Stimulated activated naive CD8-positive, alpha-beta T cell treated with anti-CD3 and anti-CD28 coated beads, Interleukin-15, Interleukin-2, amounts not matched to agents 100 ng/mL and 50 ng/mL, for 24 hours (primary cell): ENCODE data around the gene KCNAB1.
"Not testable (repeated sequence)": the region's sequence is repeated elsewhere in the genome, so short reads cannot be mapped to it uniquely, and the experiment has no call there.

Source experiments
- H3K27ac Mint-ChIP-seq: one replicate; pipeline ENCODE4 v1.8.0; 2021; ENCODE audit warnings: mild to moderate bottlenecking, mixed read lengths
- H3K27me3 Mint-ChIP-seq: one replicate; pipeline ENCODE4 v1.8.0; 2021; ENCODE audit warnings: mixed read lengths
- H3K36me3 Mint-ChIP-seq: one replicate; pipeline ENCODE4 v1.8.0; 2021; ENCODE audit warnings: low read depth, mixed read lengths
- H3K4me1 Mint-ChIP-seq: one replicate; pipeline ENCODE4 v1.8.0; 2021; ENCODE audit warnings: low read depth, mixed read lengths
- H3K4me3 Mint-ChIP-seq: one replicate; pipeline ENCODE4 v1.8.0; 2021; ENCODE audit warnings: mild to moderate bottlenecking, mixed read lengths
- H3K9me3 Mint-ChIP-seq: one replicate; pipeline ENCODE4 v1.8.0; 2021; ENCODE audit warnings: mixed read lengths

KCNAB1 gene

GRCh38 chr3:156551261-156551660 is 430.9 kb downstream of the KCNAB1 start:
- Mint-ChIP-seq H3K4me1 (peaks cover 66% of the 10 kb centered on the region), H3K27me3 (no peaks in the 10 kb centered on the region), H3K9me3 (no peaks in the 10 kb centered on the region), H3K36me3 (peaks cover 78% of the 10 kb centered on the region), H3K4me3 (no peak overlapping the region), H3K27ac (no peak overlapping the region)

- peak overlapping the region; percentile 95 for H3K4me3 Mint-ChIP-seq
- no peaks in the 10 kb centered on the region for H3K9me3 Mint-ChIP-seq
- peaks cover 73% of the 10 kb centered on the region for H3K36me3 Mint-ChIP-seq
- no peak overlapping the region for H3K27ac Mint-ChIP-seq
- H3K4me1 Mint-ChIP-seq = peaks cover 61% of the 10 kb centered on the region
- no peaks in the 10 kb centered on the region for H3K27me3 Mint-ChIP-seq
These were observed 431.4 kb downstream of the KCNAB1 start for GRCh38 chr3:156551746-156552145.

GRCh38 chr3:156552973-156553372 is 432.6 kb downstream of the KCNAB1 start:
- Mint-ChIP-seq H3K36me3 (peaks cover 60% of the 10 kb centered on the region), H3K27me3 (no peaks in the 10 kb centered on the region), H3K4me3 (peak overlapping the region; percentile 95), H3K9me3 (no peaks in the 10 kb centered on the region), H3K27ac (no peak overlapping the region), H3K4me1 (peaks cover 54% of the 10 kb centered on the region)

GRCh38 chr3:156553705-156554356 is 433.5 kb downstream of the KCNAB1 start:
- H3K4me1 Mint-ChIP-seq = peaks cover 52% of the 10 kb centered on the region

GRCh38 chr3:156554515-156554841 is 434.1 kb downstream of the KCNAB1 start:
- Mint-ChIP-seq H3K27me3 (no peaks in the 10 kb centered on the region), H3K27ac (peak overlapping the region; percentile 93), H3K4me3 (peak overlapping the region; percentile 95), H3K4me1 (peaks cover 50% of the 10 kb centered on the region), H3K36me3 (peaks cover 45% of the 10 kb centered on the region), H3K9me3 (no peaks in the 10 kb centered on the region)

More at GRCh38 chr3:156553705-156554356, 433.5 kb downstream of the KCNAB1 start:
- Mint-ChIP-seq H3K4me3 (peak overlapping the region; percentile 95), H3K27ac (peak overlapping the region; percentile 93), H3K9me3 (no peaks in the 10 kb centered on the region), H3K36me3 (peaks cover 52% of the 10 kb centered on the region), H3K27me3 (no peaks in the 10 kb centered on the region)

- H3K27me3 Mint-ChIP-seq = no peaks in the 10 kb centered on the region
- no peaks in the 10 kb centered on the region for H3K9me3 Mint-ChIP-seq
- H3K36me3 Mint-ChIP-seq = peaks cover 40% of the 10 kb centered on the region
- H3K4me1 Mint-ChIP-seq = peaks cover 50% of the 10 kb centered on the region
- peak within 1 kb of the TSS; percentile 95 for H3K4me3 Mint-ChIP-seq
- peak within 1 kb of the TSS; percentile 93 for H3K27ac Mint-ChIP-seq
These were observed 434.7 kb downstream of the KCNAB1 start, which contains the start of gene SSR3 for GRCh38 chr3:156554842-156555687. SSR3 (minus strand) TSS chr3:156555117; CDS start chr3:156555089, 28 bp downstream.

- Mint-ChIP-seq H3K27me3 (peaks cover 5% of the 10 kb centered on the region), H3K4me3 (no peak overlapping the region), H3K36me3 (peaks cover 7% of the 10 kb centered on the region), H3K27ac (no peak overlapping the region), H3K9me3 (no peaks in the 10 kb centered on the region), H3K4me1 (peaks cover 18% of the 10 kb centered on the region)
These were observed 438.0 kb downstream of the KCNAB1 start for GRCh38 chr3:156558389-156558788.

GRCh38 chr3:156559321-156559720 is 438.9 kb downstream of the KCNAB1 start:
- no peaks in the 10 kb centered on the region for H3K36me3 Mint-ChIP-seq
- H3K4me3 Mint-ChIP-seq = no peak overlapping the region
- peaks cover 11% of the 10 kb centered on the region for H3K4me1 Mint-ChIP-seq
- no peak overlapping the region for H3K27ac Mint-ChIP-seq
- peaks cover 8% of the 10 kb centered on the region for H3K27me3 Mint-ChIP-seq
- no peaks in the 10 kb centered on the region for H3K9me3 Mint-ChIP-seq

- Mint-ChIP-seq H3K36me3 (no peaks in the 10 kb centered on the region), H3K4me3 (no peak overlapping the region), H3K27ac (no peak overlapping the region), H3K27me3 (peaks cover 8% of the 10 kb centered on the region), H3K4me1 (no peaks in the 10 kb centered on the region), H3K9me3 (no peaks in the 10 kb centered on the region)
These were observed 441.2 kb downstream of the KCNAB1 start for GRCh38 chr3:156561533-156561932.

GRCh38 chr3:156562486-156562885 is 442.1 kb downstream of the KCNAB1 start:
- not testable (repeated sequence) for H3K27ac Mint-ChIP-seq, H3K27me3 Mint-ChIP-seq, H3K4me3 Mint-ChIP-seq, H3K36me3 Mint-ChIP-seq, H3K9me3 Mint-ChIP-seq, H3K4me1 Mint-ChIP-seq

- H3K4me1 Mint-ChIP-seq = peaks cover 1% of the 10 kb centered on the region
- no peak overlapping the region for H3K27ac Mint-ChIP-seq
- peaks cover 8% of the 10 kb centered on the region for H3K27me3 Mint-ChIP-seq
- H3K4me3 Mint-ChIP-seq = no peak overlapping the region
- no peaks in the 10 kb centered on the region for H3K9me3 Mint-ChIP-seq
- no peaks in the 10 kb centered on the region for H3K36me3 Mint-ChIP-seq
These were observed 443.7 kb downstream of the KCNAB1 start for GRCh38 chr3:156563900-156564682.

GRCh38 chr3:156569016-156569415 is 448.6 kb downstream of the KCNAB1 start:
- not testable (repeated sequence) for H3K27ac Mint-ChIP-seq, H3K36me3 Mint-ChIP-seq, H3K9me3 Mint-ChIP-seq, H3K27me3 Mint-ChIP-seq, H3K4me3 Mint-ChIP-seq
- H3K4me1 Mint-ChIP-seq = peaks cover 11% of the 10 kb centered on the region

- Mint-ChIP-seq H3K27me3 (peaks cover 13% of the 10 kb centered on the region), H3K4me1 (peaks cover 11% of the 10 kb centered on the region), H3K27ac (peak overlapping the region; percentile 38)
- not testable (repeated sequence) for H3K36me3 Mint-ChIP-seq, H3K4me3 Mint-ChIP-seq, H3K9me3 Mint-ChIP-seq
These were observed 449.5 kb downstream of the KCNAB1 start for GRCh38 chr3:156569881-156570280.

- Mint-ChIP-seq H3K4me3 (no peak overlapping the region), H3K27me3 (peaks cover 22% of the 10 kb centered on the region), H3K27ac (no peak overlapping the region), H3K36me3 (no peaks in the 10 kb centered on the region), H3K4me1 (no peaks in the 10 kb centered on the region), H3K9me3 (no peaks in the 10 kb centered on the region)
These were observed 455.3 kb downstream of the KCNAB1 start for GRCh38 chr3:156575641-156576040.

- no peaks in the 10 kb centered on the region for H3K36me3 Mint-ChIP-seq
- H3K27me3 Mint-ChIP-seq = peaks cover 22% of the 10 kb centered on the region
- H3K9me3 Mint-ChIP-seq = no peaks in the 10 kb centered on the region
- H3K4me3 Mint-ChIP-seq = no peak overlapping the region
- no peak overlapping the region for H3K27ac Mint-ChIP-seq
- no peaks in the 10 kb centered on the region for H3K4me1 Mint-ChIP-seq
These were observed 455.7 kb downstream of the KCNAB1 start for GRCh38 chr3:156576051-156576450.
